GM18951 (cell line): ENCODE results near the gene ZNF605.
"Not testable (repeated sequence)": the region's sequence is repeated elsewhere in the genome, so short reads cannot be mapped to it uniquely, and the experiment has no call there.

Experiments
- POLR2A ChIP-seq: IDR thresholded peaks from 4 replicates; pipeline ENCODE4 v1.6.1; 2011; ENCODE audit warnings: mild to moderate bottlenecking; ENCODE audit not compliant: insufficient read length, insufficient read depth; ENCODE audit errors: extremely low read depth
- in situ Hi-C: fragments of 300-500 bp; cut with MboI; formaldehyde crosslinking; loops from one replicate; pipeline ENCODE4 v1.12.0; 2022; ENCODE audit warnings: low sequenced_read_pairs, mixed read lengths, inconsistent platforms; ENCODE audit not compliant: unreplicated experiment

ZNF605 gene

DNA sequence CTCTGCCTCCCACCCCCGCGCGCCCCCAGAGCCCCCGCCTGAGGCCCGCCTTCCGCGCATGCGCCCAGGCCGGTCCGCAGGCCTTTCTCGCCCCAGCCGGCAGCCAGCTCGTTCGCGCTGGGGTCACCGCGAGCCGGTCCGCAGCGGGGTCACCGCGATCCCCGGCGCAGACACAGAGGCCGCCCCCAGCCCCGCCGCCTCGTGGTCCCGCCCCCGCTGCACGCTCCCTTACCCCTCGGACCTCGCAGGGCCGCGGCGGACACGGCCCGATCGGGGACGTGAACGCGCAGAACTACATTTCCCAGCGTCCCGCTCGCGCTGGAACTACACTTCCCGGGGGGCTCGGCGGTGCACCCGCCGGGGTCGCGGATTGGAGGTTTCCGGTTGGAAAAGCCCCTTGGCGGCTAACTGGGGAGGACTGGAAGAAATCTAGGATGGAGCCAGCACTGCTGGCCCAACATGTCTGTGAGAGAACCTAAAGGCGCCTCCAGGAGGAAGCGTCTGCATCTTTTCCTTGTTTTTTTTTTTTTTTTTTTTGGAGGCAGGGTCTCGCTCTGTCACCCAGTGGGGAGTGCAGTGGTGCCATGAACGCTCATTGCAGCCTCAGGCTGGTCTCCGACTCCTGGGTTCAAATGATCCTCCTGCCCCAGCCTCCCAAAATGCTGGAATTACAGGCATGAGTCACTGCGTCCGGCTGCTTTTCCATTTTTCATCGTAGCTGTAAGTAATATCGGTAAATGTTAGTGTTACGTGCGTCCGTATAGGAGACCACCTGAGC is at the start of gene ZNF605:
Gene ZNF605, minus strand, starts transcription at position 296 of the 778 bp plus-strand sequence. CDS start 10,671 bp downstream, outside the sequence.
- peak; percentile 44 for TF ChIP-seq POLR2A
- in situ Hi-C loops: no loop called here

DNA sequence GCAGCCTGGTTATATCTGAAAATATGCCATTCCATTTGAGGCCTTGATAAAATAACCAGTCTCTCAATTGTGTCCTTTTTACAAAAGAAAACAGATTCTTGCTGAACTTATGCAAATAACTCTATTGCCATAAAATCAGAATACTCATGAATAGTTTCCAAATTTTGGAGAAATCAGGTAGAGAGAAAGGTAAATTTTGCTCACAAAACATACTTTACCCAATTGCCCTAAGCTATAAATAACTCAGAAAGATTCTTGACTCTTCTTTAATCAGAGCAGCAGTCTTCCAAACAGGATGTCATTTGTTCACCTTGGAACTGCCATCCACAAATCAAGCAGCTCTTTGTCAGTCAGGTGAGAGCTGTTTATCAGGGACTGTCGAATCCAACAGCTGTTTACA is 42.6 kb upstream of the ZNF605 start:
- no peak for TF ChIP-seq POLR2A

DNA sequence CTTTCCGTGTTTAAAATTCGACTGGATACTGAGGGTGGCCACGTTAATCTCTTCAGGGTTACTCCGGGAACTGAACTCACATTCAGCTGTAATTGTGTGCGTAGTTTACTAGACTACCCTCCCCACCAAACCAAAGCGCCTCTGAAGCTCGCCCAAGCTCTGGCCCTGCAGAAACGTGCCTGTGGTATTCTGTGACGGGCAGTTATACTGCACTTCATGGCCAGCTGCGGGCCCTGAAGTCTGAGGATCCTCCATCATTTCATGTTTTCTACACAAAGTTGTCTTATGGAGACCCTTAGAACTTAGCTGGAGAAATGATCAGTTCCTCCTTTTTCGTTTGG is 30.7 kb upstream of the ZNF605 start:
- in situ Hi-C loops: no loop called here
- TF ChIP-seq POLR2A: no peak

More for the DNA sequence above, 42.6 kb upstream of the ZNF605 start:
- in situ Hi-C loops: no loop called here

DNA sequence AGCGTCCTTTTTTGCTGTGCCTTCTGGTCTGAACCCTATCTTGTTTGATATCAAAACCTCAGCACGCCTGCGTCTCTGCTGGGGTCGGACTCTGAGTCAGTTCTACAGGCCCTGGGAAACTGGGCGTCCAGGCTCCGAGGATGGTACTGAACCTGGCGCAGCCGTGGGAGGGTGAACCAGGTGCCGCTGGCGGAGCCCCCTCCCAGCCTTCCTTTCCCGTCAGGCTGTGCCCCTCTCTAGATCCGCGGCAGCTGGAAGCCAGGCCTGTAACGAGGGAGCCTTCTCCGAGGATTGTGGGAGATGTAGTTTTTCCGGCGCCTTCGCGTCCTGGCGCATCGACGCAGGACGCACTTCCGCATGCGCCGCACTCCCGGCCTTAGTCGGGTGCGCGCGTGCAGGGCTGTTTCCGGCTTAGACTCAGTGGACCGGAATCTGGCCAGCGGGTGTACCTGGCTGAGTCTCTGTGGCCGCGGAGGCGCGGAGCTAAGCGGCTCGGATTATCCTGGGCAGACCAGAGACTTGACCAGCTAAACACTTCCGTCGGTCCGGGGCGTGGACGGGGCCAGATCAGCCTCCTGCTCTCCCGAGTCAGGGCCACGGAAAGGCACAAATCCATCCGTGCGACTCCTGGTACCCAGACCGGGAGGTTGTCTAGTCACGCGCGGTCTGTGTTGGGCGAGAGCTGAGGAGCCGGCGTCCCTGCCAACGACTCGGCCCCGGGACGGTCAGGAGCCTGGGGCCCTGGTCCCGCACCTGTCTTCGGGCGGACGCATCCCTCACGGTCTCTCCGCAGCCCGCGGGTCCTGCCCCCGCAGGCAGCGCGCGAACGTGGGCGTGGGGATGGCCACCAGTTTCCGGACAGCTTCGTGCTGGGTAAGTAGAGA is 30.1 kb upstream of the ZNF605 start, which contains the start of gene ZNF26:
Gene ZNF26, plus strand, starts transcription at position 367 of the 884 bp plus-strand sequence. Its CDS starts 474 bp downstream, at position 841.
- in situ Hi-C loops: no loop called here
- peak; percentile 89 for TF ChIP-seq POLR2A

DNA sequence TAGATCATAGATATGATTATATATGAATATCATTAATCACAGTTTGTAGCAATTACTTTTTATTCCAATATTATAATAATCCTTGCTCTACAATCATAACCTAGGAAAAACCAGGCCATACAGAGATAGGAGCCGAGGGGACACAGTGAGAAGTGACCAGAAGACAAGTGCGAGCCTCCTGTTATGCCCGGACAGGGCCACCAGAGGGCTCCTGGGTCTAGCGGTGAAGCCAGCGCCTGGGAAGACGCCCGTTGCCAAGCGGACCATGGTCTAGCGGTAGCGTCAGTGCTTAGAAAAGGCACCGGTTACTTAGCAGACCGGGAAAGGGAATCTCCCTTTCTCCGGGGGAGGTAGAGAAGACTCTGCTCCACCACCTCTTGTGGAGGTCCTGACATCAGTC is 20.8 kb upstream of the ZNF605 start:
- in situ Hi-C loops: not testable (repeated sequence)

DNA sequence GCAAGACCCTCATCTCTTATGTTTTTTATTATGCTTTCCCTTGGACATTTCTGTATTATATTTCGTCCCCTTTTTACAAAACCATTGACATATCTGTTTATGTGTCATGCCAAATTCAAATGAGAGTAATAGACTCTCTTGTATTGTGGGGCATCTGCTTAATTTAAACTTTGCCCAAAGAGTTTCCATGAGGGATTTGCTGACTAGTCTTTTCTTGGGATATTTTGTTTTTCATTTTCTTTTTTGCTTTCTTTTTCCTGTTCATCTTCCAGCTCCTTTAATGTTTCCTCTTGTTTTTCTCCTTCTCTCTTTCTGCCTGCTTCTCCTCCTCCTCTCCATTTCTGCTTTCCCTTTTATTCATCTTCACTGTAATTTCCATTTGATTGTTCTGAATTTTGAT is 16.3 kb upstream of the ZNF605 start:
- in situ Hi-C loops: no loop called here

DNA sequence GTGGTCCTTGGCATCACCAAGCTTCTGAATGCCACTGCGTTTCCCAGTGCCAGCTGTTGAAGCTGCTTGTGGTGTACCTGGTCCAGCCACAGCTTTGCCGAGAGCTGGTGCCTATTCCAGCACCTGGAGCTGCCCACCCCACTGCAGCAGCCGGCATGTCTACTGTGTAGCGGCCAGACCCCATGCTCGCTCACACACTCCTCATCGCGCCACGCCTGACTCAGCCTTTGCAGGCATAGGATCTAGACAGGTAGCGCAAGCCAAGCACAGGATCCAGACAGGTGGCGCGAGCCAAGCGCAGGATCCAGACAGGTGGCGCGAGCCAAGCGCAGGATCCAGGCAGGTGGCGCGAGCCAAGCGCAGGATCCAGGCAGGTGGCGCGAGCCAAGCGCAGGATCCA is 11.6 kb upstream of the ZNF605 start:
- in situ Hi-C loops: no loop called here
- TF ChIP-seq POLR2A: no peak

More for the DNA sequence above, 16.3 kb upstream of the ZNF605 start:
- no peak for TF ChIP-seq POLR2A

DNA sequence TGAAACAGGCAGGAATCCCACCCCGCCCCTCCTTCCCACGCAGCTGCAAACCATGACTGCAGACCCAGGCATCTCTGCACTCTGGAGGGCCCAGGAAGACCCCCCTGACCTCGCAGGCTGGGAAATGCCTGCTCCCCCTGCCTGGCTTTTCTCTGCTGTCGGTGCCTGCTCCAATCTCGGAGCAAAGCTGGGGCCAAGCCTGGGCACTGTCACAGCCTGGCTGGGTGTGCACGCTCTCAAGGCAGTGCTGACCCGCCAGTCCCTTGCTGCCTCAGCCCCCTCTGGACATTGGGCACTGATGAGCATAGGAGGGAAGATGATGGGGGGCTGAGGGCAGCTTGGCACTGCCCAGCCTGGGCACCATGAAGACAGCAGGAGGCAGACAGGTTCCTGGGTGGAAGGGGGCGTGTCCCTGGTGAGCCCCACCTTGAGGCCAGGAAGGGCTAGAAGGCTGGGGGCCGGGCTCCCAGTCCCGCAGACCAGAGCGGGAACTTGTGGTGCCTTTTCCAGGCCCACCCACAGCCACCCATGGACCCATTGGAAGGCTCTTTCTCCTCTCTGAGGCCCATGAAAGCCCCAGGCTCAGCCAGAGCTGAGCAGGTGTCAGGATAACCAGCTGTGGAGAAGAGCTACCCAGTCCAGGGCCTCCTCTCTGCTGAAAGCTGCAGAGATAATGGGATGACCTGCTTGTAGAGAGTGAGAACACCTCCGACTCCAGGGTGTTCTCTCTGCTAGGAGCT is 10.7 kb upstream of the ZNF605 start:
- in situ Hi-C loops: no loop called here
- no peak for TF ChIP-seq POLR2A

DNA sequence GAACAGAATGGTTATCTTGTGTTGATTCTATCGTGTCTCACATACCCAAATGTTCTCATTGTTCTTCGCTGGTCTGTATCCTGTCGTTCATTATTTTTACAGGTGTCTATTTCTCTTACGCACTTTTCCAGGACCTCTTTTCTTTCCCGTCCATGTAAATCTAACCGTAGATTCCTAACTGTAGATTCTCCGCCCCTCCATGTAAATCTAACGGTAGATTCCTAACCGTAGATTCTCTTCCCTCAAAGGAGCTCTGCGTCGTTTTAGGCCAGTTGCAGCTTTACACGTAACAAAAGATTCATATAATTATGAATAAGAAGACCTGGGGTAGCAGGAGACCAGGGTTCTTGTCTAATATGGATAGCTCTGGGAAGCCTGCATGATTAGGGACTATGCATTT is 9.7 kb upstream of the ZNF605 start:
- in situ Hi-C loops: no loop called here
- TF ChIP-seq POLR2A: no peak

DNA sequence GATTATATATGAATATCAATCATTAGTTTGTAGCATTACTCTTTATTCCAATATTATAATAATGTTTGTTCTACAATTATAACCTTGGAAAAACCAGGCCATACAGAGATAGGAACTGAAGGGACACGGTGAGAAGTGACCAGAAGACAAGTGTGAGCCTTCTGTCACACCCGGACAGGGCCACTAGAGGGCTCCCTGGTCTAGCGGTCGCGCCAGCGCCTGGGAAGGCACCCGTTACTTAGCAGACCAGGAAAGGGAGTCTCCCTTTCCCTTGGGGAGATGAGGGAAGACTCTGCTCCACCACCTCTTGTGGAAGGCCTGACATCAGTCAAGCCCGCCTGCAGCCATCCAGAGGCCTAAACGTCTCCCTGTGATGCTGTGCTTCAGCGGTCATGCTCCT is 7.8 kb upstream of the ZNF605 start:
- in situ Hi-C loops: not testable (repeated sequence)

DNA sequence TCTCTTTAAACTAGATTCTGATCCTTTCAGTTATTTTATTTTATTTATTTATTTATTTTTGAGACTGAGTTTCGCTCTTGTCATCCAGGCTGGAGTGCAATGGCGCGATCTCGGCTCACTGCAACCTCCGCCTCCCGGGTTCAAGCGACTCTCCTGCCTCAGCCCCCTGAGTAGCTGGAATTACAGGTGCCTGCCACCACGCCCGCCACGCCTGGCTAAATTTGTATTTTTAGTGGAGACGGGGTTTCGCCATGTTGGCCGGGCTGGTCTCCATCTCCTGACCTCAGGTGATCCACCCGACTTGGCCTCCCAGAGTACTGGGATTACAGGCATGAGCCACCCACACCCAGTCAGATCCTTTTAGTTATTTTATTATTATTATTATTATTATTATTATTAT is 5.7 kb upstream of the ZNF605 start:
- in situ Hi-C loops: not testable (repeated sequence)

DNA sequence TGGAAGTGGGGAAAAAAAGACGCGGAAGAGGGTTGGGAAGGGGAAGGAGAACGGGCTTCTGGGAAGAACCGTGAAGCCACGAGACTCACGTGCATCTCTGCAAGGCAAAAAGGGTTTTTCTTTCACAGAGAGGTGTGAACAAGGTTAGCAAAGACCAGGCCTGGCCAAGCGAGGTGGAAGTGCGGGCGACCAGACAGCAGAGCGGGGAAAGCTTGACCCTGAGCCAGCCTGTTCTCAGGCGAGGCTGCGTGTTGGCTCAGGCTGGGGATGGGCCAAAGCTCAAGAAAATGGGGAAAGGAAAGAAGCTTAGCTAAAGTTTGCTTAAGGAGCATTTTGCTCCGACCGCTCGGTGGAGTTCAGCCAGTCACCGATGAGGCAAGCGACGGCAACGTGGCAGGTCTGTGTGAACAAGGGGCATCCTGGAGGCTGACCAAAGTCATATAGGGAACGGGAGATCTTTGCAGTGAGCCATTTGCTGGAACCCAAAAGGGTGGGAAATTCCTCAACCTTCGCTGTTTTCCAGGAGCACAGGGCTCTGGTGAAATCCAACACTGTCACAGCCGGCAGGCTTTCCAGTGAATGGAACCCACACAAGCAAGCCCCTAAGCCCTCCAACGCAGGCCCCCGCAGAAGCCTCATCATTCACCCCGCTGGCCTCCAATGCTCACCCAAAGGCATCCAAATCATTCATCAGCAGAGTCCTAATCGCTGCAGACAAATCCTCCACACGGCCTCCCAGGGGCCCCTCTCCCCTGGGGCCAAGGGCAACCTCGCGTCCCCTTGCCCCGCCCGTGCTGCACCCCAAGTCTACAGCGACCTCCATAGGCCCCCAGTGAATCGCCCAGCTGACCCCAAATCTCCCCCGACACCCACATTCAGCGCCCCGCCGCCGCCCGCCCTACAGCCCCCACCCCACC is 754 bp downstream of the ZNF605 start:
- no peak for TF ChIP-seq POLR2A
- in situ Hi-C loops: no loop called here
